T-helper 22 cell (primary cell): Measurements from ENCODE around the gene ABCA8.

Experiments used
- DNase-seq: peaks from one replicate; pipeline ENCODE4 v3.0.0-alpha.2; 2020; ENCODE audit warnings: low read depth

Gene ABCA8

GRCh38 chr17:68870161-68870826, 84.9 kb downstream of the ABCA8 start:
- DNase-seq, result no peak

GRCh38 chr17:68868708-68869107, 86.5 kb downstream of the ABCA8 start:
- DNase-seq, result no peak

GRCh38 chr17:68867759-68868516, 87.3 kb downstream of the ABCA8 start:
- DNase-seq, result no peak

GRCh38 chr17:68865584-68865983, 89.6 kb downstream of the ABCA8 start:
- DNase-seq, result no peak

- no peak for DNase-seq
Measured at GRCh38 chr17:68863091-68863652, 92.0 kb downstream of the ABCA8 start.

- no peak for DNase-seq
Measured at GRCh38 chr17:68861602-68862001, 93.6 kb downstream of the ABCA8 start.

- no peak for DNase-seq
Measured at GRCh38 chr17:68860941-68861340, 94.3 kb downstream of the ABCA8 start.

- no peak for DNase-seq
Measured at GRCh38 chr17:68854452-68854851, 100.7 kb downstream of the ABCA8 start.

- DNase-seq, result no peak
Measured at GRCh38 chr17:68853439-68853838, 101.8 kb downstream of the ABCA8 start.

GRCh38 chr17:68853036-68853435, 102.2 kb downstream of the ABCA8 start:
- DNase-seq, result no peak

GRCh38 chr17:68851890-68852289, 103.3 kb downstream of the ABCA8 start:
- DNase-seq, result no peak

- no peak for DNase-seq
Measured at GRCh38 chr17:68850749-68851510, 104.3 kb downstream of the ABCA8 start.

GRCh38 chr17:68849673-68850610, 105.2 kb downstream of the ABCA8 start:
- DNase-seq, result no peak

- DNase-seq, result no peak
Measured at GRCh38 chr17:68847711-68848110, 107.5 kb downstream of the ABCA8 start.

- no peak for DNase-seq
Measured at GRCh38 chr17:68843522-68843921, 111.7 kb downstream of the ABCA8 start.

- no peak for DNase-seq
Measured at GRCh38 chr17:68840073-68840472, 115.1 kb downstream of the ABCA8 start.

GRCh38 chr17:68835071-68835470, 120.1 kb downstream of the ABCA8 start:
- DNase-seq, result no peak

GRCh38 chr17:68834328-68834836, 120.8 kb downstream of the ABCA8 start:
- DNase-seq, result no peak

GRCh38 chr17:68832109-68832802, 122.9 kb downstream of the ABCA8 start:
- no peak for DNase-seq

GRCh38 chr17:68831170-68831569, 124.0 kb downstream of the ABCA8 start:
- no peak for DNase-seq

GRCh38 chr17:68830313-68830712, 124.9 kb downstream of the ABCA8 start:
- DNase-seq, result no peak
